HG03342 (cell line): Measurements from ENCODE around the gene PDZD2.

Experiments
- ATAC-seq: cut with Tn5 transposase; IDR thresholded peaks from one replicate; pipeline ENCODE4 v1.9.1; 2021; ENCODE audit warnings: mild to moderate bottlenecking, moderate library complexity; ENCODE audit not compliant: unreplicated experiment

Gene PDZD2

GRCh38 chr5:31637851-31638250 is 1.1 kb upstream of the PDZD2 start:
- ATAC-seq: no peak

- peak; percentile 16 for ATAC-seq
Observed at GRCh38 chr5:31638345-31638744, 586 bp upstream of the PDZD2 start.

GRCh38 chr5:31639481-31640411 is 815 bp downstream of the PDZD2 start:
- ATAC-seq: no peak

GRCh38 chr5:31640573-31640972 is 1.6 kb downstream of the PDZD2 start:
- ATAC-seq: no peak

GRCh38 chr5:31641059-31641458 is 2.1 kb downstream of the PDZD2 start:
- ATAC-seq: no peak

- ATAC-seq: no peak
Observed at GRCh38 chr5:31641575-31641974, 2.6 kb downstream of the PDZD2 start.

GRCh38 chr5:31645420-31646081 is 6.6 kb downstream of the PDZD2 start:
- no peak for ATAC-seq

GRCh38 chr5:31648326-31648725 is 9.4 kb downstream of the PDZD2 start:
- no peak for ATAC-seq

GRCh38 chr5:31651241-31651640 is 12.3 kb downstream of the PDZD2 start:
- ATAC-seq: no peak

- ATAC-seq: no peak
Observed at GRCh38 chr5:31655491-31655890, 16.6 kb downstream of the PDZD2 start.

- no peak for ATAC-seq
Observed at GRCh38 chr5:31656806-31657205, 17.9 kb downstream of the PDZD2 start.

- no peak for ATAC-seq
Observed at GRCh38 chr5:31657315-31657979, 18.5 kb downstream of the PDZD2 start.

- no peak for ATAC-seq
Observed at GRCh38 chr5:31661257-31661656, 22.3 kb downstream of the PDZD2 start.

GRCh38 chr5:31663519-31663918 is 24.6 kb downstream of the PDZD2 start:
- ATAC-seq: no peak

- ATAC-seq: no peak
Observed at GRCh38 chr5:31664566-31664965, 25.6 kb downstream of the PDZD2 start.

GRCh38 chr5:31671339-31671741 is 32.4 kb downstream of the PDZD2 start:
- no peak for ATAC-seq

- ATAC-seq: no peak
Observed at GRCh38 chr5:31674371-31674951, 35.5 kb downstream of the PDZD2 start.

- ATAC-seq: no peak
Observed at GRCh38 chr5:31675472-31675871, 36.5 kb downstream of the PDZD2 start.

GRCh38 chr5:31678180-31678579 is 39.2 kb downstream of the PDZD2 start:
- no peak for ATAC-seq

- no peak for ATAC-seq
Observed at GRCh38 chr5:31680528-31680927, 41.6 kb downstream of the PDZD2 start.

GRCh38 chr5:31682025-31682424 is 43.1 kb downstream of the PDZD2 start:
- ATAC-seq: no peak
